GM23248 (cell line): ENCODE measurements around the gene MMP15. TPM values are rescaled to one million over a fixed set of nuclear protein-coding genes. Genes with fewer than 3 reads are reported as not detected.

Source experiments
- DNase-seq: peaks from one replicate; pipeline ENCODE4 v3.0.0-alpha.2; 2015
- H2AFZ ChIP-seq: fragments of 200-600 bp; sonication (generic); 2 replicates; pipeline ENCODE4 v1.6.1; 2016; ENCODE audit warnings: antibody characterized with exemption
- H3F3A ChIP-seq: fragments of 200-600 bp; sonication (generic); 2 replicates; pipeline ENCODE4 v1.6.1; 2016; ENCODE audit warnings: mild to moderate bottlenecking, antibody characterized with exemption, mixed run types; ENCODE audit not compliant: insufficient read depth
- H3K27ac ChIP-seq: fragments of 200-600 bp; sonication (generic); 2 replicates; pipeline ENCODE4 v1.5.1; 2016; ENCODE audit warnings: mild to moderate bottlenecking
- H3K27me3 ChIP-seq: fragments of 200-600 bp; sonication (generic); replicated peaks from 2 replicates; pipeline ENCODE4 v1.6.1; 2016; ENCODE audit warnings: mild to moderate bottlenecking; ENCODE audit not compliant: insufficient read depth
- H3K36me3 ChIP-seq: fragments of 200-600 bp; sonication (generic); 2 replicates; pipeline ENCODE4 v1.6.1; 2016; ENCODE audit warnings: low read depth, mild to moderate bottlenecking
- H3K4me1 ChIP-seq: fragments of 200-600 bp; sonication (generic); 2 replicates; pipeline ENCODE4 v1.6.1; 2016; ENCODE audit warnings: mild to moderate bottlenecking; ENCODE audit not compliant: insufficient read depth
- H3K4me2 ChIP-seq: fragments of 200-600 bp; sonication (generic); one replicate; pipeline ENCODE4 v1.6.1; 2016; ENCODE audit warnings: mild to moderate bottlenecking; ENCODE audit not compliant: unreplicated experiment
- H3K4me3 ChIP-seq: fragments of 200-600 bp; sonication (generic); 2 replicates; pipeline ENCODE4 v1.5.1; 2016; ENCODE audit warnings: mild to moderate bottlenecking
- H3K79me2 ChIP-seq: fragments of 200-600 bp; sonication (generic); 2 replicates; pipeline ENCODE4 v1.6.1; 2016; ENCODE audit warnings: mild to moderate bottlenecking; ENCODE audit not compliant: insufficient read depth
- H3K9ac ChIP-seq: fragments of 200-600 bp; sonication (generic); 2 replicates; pipeline ENCODE4 v1.6.1; 2016; ENCODE audit warnings: mild to moderate bottlenecking
- H3K9me2 ChIP-seq: fragments of 200-600 bp; sonication (generic); 2 replicates; pipeline ENCODE4 v1.6.1; 2016; ENCODE audit warnings: mixed run types, mild to moderate bottlenecking, moderate library complexity; ENCODE audit not compliant: insufficient read depth
- H3K9me3 ChIP-seq: fragments of 200-600 bp; sonication (generic); one replicate; pipeline ENCODE4 v1.6.1; 2017; ENCODE audit warnings: low read depth
- H4K20me1 ChIP-seq: fragments of 200-600 bp; sonication (generic); 2 replicates; pipeline ENCODE4 v1.6.0; 2016; ENCODE audit not compliant: insufficient read depth
- EZH2 ChIP-seq: fragments of 200-600 bp; sonication (generic); IDR thresholded peaks from 2 replicates; pipeline ENCODE4 v1.6.1; 2018; ENCODE audit warnings: antibody characterized with exemption, mild to moderate bottlenecking; ENCODE audit not compliant: insufficient read depth, poor library complexity, severe bottlenecking
- EZH2phosphoT487 ChIP-seq: fragments of 200-600 bp; sonication (generic); IDR thresholded peaks from 2 replicates; pipeline ENCODE4 v1.6.1; 2018; ENCODE audit warnings: antibody characterized with exemption, moderate library complexity, mild to moderate bottlenecking, low read depth; ENCODE audit not compliant: insufficient read depth
- WGBS, 2 experiments: methylation state at CpG; one replicate each; pipeline ENCODE4 v1.1.6; 2015 to 2017; ENCODE audit warnings: low lambda C conversion rate in 2 of 2, low coverage in 1 of 2; ENCODE audit errors: missing lambda C conversion rate in 2 of 2; 5-methylcytosine and 5-hydroxymethylcytosine counted together
- in situ Hi-C: fragments of 300-500 bp; cut with MboI; formaldehyde crosslinking; loops from 2 replicates; pipeline ENCODE4 v1.15.0; 2020
- polyA plus RNA-seq: library from polyadenylated mRNA; unstranded; fragments of >200 nt; fragmentation: Nextera tagmentation; extraction: Ambion mirVana; gene quantifications from 2 replicates; pipeline ENCODE4 v1.2.1, GENCODE V29; 2016
- total RNA-seq: library from RNA; depleted of rRNA; stranded (reverse); fragments of >200 nt; shearing (Covaris generic); gene quantifications from 2 replicates; pipeline ENCODE4 v1.2.3, GENCODE V29; 2014

Gene MMP15
- total and polyA plus RNA-seq, 2 experiments from 2014 or later: 0.45 to 1.4 TPM

DNA sequence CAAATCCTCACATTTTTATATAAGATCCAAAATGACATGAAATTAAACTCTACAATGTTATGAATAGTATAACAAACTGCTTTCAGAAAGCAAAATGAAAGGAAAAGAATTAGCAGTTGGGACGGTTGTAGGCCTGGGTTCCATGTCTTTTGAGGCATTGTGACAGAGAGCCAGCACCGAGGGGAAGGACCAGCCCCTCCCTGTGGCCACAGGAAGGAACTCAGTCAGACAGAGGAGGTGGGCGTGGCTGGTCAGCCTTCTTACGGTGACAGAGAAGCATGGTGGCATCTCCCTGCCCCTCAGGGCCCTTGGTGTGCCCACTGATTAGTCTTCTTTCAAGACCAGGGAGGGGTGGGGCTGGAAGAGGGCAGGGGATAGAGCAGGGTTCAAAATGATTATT lies 30.8 kb upstream of the MMP15 start:
- no peak overlapping the region for H2AFZ ChIP-seq
- peak; percentile 77 for DNase-seq

DNA sequence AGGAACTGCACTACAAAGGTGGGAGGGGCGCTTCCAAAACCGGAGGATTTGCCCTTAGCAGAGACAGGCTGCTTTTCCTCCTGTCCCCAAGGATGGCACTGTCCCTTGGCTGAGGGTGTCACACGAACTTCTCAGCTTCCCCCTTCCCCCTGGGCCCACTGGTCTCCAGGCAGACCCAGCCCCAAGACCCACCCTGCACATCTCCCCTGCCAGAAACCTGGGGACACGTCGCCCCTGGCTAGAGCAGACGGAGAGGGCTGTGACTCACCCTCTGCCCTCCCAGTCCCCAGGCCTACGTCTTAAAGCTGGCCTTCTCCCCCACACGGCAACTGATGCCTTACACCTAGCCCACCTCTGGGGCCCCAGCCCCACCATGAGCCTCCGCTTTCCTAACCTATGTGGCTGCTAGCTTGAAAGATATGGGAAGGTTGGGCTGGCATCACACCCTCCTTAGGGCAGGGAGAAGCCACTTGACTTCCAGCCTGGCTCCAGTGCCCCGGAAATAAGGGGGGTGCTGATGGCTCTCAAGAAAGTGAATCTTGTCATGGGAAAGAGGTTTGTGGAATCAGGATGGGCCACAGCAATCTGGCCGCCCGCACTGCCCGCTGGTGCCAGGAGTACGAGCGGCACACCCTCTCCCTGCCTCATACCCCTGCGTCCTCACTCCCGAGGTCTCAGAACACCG lies 29.7 kb upstream of the MMP15 start:
- no peaks in the 10 kb centered on the region for H3K9me3 ChIP-seq
- peaks cover 10% of the 10 kb centered on the region for H3F3A ChIP-seq
- DNase-seq: no peak
- in situ Hi-C loops: no loop called here
- TF ChIP-seq EZH2phosphoT487 (no peak), EZH2 (no peak)
- no peaks in the 10 kb centered on the region for H3K9me2 ChIP-seq
- no peak overlapping the region for H3K4me3 ChIP-seq
- no peak overlapping the region for H3K4me2 ChIP-seq
- H3K27me3 ChIP-seq: no peaks in the 10 kb centered on the region
- H3K79me2 ChIP-seq: no peaks in the 10 kb centered on the region
- H2AFZ ChIP-seq: no peak overlapping the region
- 86% methylated on average over 17 to 18 of the region's 18 CpGs for WGBS, 2 experiments
- H3K4me1 ChIP-seq: peaks cover 13% of the 10 kb centered on the region
- no peaks in the 10 kb centered on the region for H4K20me1 ChIP-seq
- no peak overlapping the region for H3K9ac ChIP-seq
- H3K27ac ChIP-seq: no peak overlapping the region
- H3K36me3 ChIP-seq: no peaks in the 10 kb centered on the region; the same call in 1 of the 2 replicates

More for the DNA sequence above, 30.8 kb upstream of the MMP15 start:
- Histone ChIP-seq H3K79me2 (no peaks in the 10 kb centered on the region), H3K27ac (no peak overlapping the region), H3K4me3 (no peak overlapping the region), H3K9me2 (no peaks in the 10 kb centered on the region), H3K36me3 (no peaks in the 10 kb centered on the region; the same call in 1 of the 2 replicates), H3K4me2 (no peak overlapping the region), H3K9me3 (no peaks in the 10 kb centered on the region), H3K9ac (no peak overlapping the region), H3K4me1 (peaks cover 13% of the 10 kb centered on the region), H3F3A (peaks cover 10% of the 10 kb centered on the region), H3K27me3 (no peaks in the 10 kb centered on the region), H4K20me1 (no peaks in the 10 kb centered on the region)
- in situ Hi-C loops: no loop called here
- WGBS, 2 experiments: 32 to 39% methylated on average over 4 of the region's 4 CpGs
- TF ChIP-seq EZH2phosphoT487 (no peak), EZH2 (no peak)

DNA sequence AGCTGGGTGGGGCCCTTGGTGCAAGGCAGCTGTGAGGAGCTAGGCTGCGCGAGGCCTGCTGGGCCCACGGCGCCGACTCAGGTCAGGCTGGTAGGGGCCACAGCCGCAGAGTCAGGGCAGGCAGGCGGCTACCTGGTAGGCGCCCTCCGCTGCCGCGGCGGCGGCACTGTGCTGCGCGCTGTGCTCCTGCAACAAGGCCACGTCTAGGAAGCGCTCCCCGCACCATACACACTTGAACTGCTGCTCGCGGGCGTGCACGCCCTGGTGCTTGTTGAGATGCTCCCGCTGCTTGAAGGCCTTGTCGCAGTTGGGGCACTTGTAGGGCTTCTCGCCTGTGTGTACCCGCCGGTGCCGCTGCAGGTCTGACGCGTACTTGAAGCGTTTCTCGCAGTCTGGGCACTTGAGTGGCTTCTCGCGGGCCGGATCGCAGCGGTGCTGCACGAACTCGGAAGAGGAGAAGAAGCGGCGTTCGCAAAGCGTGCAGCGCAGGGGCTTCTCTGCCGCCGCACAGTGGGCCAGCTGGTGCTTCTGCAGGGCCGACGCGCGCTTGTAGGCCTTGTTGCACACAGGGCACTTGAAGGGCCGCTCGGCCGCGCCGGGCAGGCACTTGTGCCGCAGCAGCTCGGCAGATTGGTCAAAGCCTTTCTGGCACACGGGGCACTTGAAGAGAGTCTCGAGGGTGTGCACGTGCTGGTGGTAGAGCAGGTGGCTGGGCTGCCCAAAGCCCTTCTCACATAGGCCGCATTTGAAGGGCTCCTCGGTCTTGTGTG lies 29.0 kb upstream of the MMP15 start:
- 98% methylated on average over 53 to 56 of the region's 62 CpGs for WGBS, 2 experiments

DNA sequence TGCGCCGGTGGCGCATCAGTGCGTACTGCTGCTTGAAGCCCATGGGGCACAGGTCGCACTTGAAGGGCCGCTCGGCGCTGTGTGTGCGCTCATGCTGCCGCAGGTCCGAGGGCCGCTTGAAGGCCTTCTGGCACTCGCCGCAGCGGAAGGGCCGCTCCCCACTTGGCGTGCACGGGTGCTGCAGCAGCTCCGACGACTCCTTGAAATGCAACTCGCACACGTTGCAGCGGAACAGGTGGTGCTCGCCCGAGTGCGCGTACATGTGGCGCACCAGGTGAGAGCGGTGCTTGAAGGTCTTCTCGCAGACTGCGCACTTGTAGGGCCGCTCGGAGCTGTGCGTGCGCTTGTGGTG lies 28.4 kb upstream of the MMP15 start:
- H3K9ac ChIP-seq: no peak overlapping the region
- 96% methylated on average over 33 to 35 of the region's 35 CpGs for WGBS, 2 experiments
- H3K27ac ChIP-seq: no peak overlapping the region
- no peaks in the 10 kb centered on the region for H3K27me3 ChIP-seq
- H3K79me2 ChIP-seq: no peaks in the 10 kb centered on the region
- H4K20me1 ChIP-seq: no peaks in the 10 kb centered on the region
- no peaks in the 10 kb centered on the region; the same call in 1 of the 2 replicates for H3K36me3 ChIP-seq
- H3K4me1 ChIP-seq: peaks cover 16% of the 10 kb centered on the region
- H3K9me2 ChIP-seq: no peaks in the 10 kb centered on the region
- H3K4me2 ChIP-seq: no peak overlapping the region
- TF ChIP-seq EZH2phosphoT487 (no peak), EZH2 (no peak)
- no peak overlapping the region for H2AFZ ChIP-seq
- no peaks in the 10 kb centered on the region for H3K9me3 ChIP-seq
- in situ Hi-C loops: no loop called here
- no peak for DNase-seq
- H3F3A ChIP-seq: peaks cover 10% of the 10 kb centered on the region
- H3K4me3 ChIP-seq: no peak overlapping the region

More for the DNA sequence above, 29.0 kb upstream of the MMP15 start:
- Histone ChIP-seq H3K27me3 (no peaks in the 10 kb centered on the region), H3K4me2 (no peak overlapping the region), H3K27ac (no peak overlapping the region), H4K20me1 (no peaks in the 10 kb centered on the region), H3F3A (peaks cover 10% of the 10 kb centered on the region), H3K4me3 (no peak overlapping the region), H3K9me2 (no peaks in the 10 kb centered on the region), H3K4me1 (peaks cover 13% of the 10 kb centered on the region), H3K79me2 (no peaks in the 10 kb centered on the region), H3K9me3 (no peaks in the 10 kb centered on the region), H3K9ac (no peak overlapping the region), H2AFZ (no peak overlapping the region), H3K36me3 (no peaks in the 10 kb centered on the region; the same call in 1 of the 2 replicates)
- in situ Hi-C loops: no loop called here
- no peak for DNase-seq
- TF ChIP-seq EZH2: no peak
- TF ChIP-seq EZH2phosphoT487: no peak
